GM19193 (cell line): Measurements from ENCODE around the gene DYRK3.

Experiments
- POLR2A ChIP-seq: IDR thresholded peaks from 4 replicates; pipeline ENCODE4 v1.6.1; 2011; ENCODE audit not compliant: insufficient read depth, insufficient read length; ENCODE audit errors: extremely low read depth

Gene DYRK3

DNA sequence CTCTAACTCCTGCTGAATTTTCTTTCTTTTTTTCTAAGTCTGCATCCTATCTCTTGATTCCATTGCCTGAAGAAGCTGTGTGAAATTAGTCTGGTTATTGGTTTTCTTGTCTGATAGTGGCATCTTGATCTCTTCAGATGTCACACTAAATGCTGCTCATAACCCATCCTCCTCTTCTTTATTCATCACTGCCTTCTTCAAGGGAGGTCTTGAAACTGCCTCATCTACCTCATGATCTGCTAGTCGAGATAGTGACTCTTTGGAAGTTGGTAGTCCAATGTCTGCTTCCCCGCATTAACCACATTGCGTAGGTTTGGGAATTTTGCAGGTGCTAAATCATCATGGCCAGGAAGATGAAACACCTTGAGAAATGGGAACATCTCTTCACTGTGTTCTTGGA lies 15.7 kb downstream of the DYRK3 start:
- no peak for TF ChIP-seq POLR2A

DNA sequence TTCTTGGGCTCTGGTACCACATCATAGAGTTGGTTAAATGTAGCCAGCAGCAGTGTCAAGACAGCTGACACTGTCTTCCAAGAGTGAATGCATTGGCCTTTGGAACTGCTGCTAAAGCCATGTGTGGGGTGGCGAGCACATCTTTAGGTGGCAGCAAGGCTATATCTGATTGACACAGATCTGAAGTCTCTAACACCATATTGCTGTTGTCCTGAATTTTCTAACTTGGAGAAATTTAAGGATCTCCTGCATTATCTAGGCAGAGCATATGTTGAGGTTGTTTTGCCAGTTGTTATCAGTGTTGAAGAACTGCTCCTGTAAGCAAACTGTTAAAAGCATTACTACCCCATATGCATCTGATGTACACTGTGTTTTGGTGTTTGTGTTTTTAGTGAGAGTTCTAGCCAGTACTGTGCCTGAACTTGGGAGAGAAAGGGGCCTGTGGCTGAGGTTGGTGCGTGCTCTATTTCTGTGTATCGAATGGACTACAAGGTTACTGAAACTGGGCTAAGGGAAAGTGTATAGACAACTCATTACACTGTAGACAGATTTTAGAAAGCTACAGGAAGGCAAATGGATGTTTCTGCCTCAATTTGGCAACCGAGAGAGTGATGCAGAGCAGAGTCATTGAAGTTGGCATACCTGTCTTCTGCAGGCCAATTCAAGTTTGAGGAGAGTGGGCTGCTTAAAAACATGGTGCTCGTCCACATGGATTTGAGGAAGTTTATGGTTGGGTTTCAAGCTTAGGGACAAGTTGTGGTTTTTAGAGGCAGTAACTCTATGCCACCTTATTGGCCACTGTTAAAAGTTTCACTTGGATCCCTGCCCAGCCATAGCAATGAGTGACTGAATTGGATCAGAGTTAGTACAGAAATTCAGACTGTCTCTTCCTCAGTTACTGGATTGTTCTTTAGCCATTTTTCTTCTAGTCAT lies 16.9 kb downstream of the DYRK3 start:
- no peak for TF ChIP-seq POLR2A

GRCh38 chr1:206653715-206654459 lies 18.6 kb downstream of the DYRK3 start:
- no peak for TF ChIP-seq POLR2A

DNA sequence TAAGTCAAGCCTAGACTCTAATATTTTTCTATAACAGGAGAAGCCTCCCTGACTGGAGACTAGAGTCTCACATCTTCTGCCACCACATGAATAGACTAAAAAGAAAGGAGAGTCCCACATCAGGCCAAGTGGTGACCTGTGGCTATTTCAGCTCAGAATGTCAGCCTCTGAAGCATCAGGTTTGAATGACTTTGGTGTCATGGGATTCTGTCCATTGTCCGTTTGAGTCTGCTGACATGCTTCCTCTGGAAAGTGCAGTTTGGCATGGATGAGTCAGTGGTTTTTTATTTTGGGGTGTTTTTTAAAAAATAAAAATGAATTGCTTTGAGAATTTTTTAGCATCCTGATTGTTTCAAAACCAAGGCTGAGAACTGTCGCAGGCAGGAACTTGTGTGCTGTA lies 19.5 kb downstream of the DYRK3 start:
- no peak for TF ChIP-seq POLR2A

DNA sequence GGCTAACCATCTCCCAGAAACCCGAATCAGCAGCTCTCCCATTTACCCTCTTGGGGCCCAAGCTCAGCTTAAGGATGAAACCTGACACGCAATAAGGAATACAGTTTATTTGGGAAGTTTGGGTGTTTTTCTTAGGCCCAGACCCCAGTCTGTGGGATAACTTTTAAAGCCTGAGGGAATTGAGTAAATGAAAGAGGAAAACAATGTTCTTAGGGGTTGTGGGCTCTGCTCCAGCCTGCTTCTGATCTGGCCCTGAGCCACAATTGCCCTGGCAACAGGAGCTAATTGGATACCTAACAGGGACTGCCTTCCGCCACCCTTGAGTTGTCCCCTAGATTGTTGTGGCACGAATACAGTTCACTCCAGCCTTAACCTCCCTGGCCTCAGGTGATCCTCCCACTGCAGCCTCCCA lies 20.1 kb downstream of the DYRK3 start:
- no peak for TF ChIP-seq POLR2A

GRCh38 chr1:206656936-206657335 lies 21.6 kb downstream of the DYRK3 start:
- no peak for TF ChIP-seq POLR2A

- no peak for TF ChIP-seq POLR2A
These were observed 22.4 kb downstream of the DYRK3 start for GRCh38 chr1:206657751-206658150.

GRCh38 chr1:206658264-206658980 lies 23.1 kb downstream of the DYRK3 start:
- no peak for TF ChIP-seq POLR2A

DNA sequence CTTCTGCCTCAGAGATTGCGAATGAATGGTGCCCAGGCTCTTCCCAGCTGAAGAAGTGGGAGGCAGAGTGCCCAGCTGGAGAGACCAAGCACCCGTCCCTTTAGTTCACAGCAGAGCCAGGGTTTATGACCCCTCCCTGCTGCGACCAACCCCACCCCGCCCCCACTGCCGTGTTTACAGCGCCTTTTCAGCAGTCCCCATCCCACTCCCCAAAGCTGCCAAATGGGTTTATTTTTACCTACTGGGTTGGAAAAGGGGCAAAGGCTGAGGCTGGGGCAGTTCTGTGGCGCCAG lies 23.6 kb downstream of the DYRK3 start:
- no peak for TF ChIP-seq POLR2A

DNA sequence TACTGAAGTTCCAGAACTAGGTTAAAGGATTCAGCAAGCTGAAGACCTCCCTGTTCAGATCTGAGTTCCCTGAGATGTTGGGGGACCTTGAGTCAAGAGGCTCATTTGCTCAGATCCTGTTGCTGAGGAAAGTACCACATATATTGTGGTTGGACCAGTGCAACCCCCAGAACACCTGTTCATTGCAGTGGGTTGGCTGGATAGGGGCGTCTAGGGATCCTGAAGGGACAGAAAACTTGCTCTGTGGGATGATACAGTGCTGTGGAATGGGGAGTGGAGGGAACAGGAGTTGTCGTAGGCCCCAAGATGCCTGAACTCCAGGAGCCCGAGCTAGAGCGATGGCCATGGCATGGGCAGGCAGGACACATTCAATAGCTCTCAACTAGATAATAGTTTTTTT lies 24.8 kb downstream of the DYRK3 start:
- no peak for TF ChIP-seq POLR2A

DNA sequence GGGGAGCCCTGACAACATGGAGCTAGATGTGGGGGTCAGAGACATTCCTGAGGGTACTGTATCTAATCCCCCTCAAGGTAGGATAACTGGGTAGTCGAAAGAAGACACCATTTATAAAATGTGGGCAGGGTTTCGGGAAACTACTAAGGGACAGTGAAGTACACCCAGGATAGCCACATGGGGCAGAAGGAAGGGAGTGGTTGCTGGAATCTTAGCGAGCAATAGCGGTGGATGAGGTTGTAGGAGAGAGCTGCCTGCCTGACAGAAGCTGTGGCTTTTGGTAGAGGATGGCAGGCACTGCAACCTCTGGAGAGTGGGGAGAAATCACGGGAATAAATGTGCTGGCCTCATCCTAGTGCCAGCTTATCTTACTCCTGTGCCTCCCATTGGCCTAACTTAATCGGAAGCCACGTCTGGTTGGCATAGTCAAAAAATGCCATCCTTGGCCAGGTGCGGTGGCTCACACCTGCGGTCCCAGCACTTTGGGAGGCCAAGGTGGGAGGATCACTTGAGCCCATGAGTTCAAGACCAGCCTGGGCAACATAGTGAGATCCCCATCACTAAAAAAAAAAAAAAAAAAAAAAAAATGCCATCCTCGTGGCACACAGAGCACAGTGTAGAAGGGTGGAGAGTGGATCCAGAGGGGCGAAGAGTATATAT lies 26.0 kb downstream of the DYRK3 start:
- TF ChIP-seq POLR2A: no peak

DNA sequence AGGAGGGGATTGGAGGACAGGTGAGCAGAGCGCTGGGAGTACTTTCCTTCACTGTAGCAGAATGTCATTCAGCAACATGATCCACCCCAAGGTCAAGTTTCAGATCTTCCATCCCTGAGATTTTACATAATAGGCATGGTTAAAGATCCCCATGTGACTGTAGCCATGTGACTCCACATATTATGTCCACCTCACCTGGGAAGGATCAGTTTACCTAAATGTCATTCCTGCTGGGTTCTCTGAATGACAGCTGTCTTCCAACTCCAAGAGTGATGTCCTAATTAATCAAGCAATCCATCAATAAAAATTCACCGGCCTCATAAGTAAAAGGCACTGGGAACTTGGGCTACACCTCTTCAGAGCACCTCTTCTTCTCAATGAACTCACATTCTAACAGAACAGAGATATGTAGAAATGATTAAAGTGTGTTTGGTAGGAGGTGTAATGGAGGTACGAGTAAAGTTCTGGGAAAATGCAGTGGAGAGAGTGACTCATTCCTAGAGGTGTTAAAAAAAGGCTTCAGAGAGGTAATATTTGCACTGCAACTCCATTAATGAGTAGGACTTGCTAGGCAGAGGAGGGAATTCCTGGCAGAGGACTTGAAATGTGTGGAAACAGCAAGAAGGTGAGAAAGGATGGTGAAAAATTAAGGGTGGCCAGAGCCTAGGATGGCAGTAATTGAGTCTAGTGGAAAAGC lies 27.2 kb downstream of the DYRK3 start:
- TF ChIP-seq POLR2A: no peak

- TF ChIP-seq POLR2A: no peak
These were observed 28.0 kb downstream of the DYRK3 start for GRCh38 chr1:206663362-206663761.
